GM19351 (cell line): Measurements from ENCODE around the gene TMEM191B.
"Not testable (repeated sequence)": the region's sequence is repeated elsewhere in the genome, so short reads cannot be mapped to it uniquely, and the experiment has no call there.

ENCODE experiments used
- ATAC-seq: cut with Tn5 transposase; IDR thresholded peaks from one replicate; pipeline ENCODE4 v1.9.1; 2021; ENCODE audit warnings: mild to moderate bottlenecking, moderate library complexity; ENCODE audit not compliant: unreplicated experiment

Gene TMEM191B

DNA sequence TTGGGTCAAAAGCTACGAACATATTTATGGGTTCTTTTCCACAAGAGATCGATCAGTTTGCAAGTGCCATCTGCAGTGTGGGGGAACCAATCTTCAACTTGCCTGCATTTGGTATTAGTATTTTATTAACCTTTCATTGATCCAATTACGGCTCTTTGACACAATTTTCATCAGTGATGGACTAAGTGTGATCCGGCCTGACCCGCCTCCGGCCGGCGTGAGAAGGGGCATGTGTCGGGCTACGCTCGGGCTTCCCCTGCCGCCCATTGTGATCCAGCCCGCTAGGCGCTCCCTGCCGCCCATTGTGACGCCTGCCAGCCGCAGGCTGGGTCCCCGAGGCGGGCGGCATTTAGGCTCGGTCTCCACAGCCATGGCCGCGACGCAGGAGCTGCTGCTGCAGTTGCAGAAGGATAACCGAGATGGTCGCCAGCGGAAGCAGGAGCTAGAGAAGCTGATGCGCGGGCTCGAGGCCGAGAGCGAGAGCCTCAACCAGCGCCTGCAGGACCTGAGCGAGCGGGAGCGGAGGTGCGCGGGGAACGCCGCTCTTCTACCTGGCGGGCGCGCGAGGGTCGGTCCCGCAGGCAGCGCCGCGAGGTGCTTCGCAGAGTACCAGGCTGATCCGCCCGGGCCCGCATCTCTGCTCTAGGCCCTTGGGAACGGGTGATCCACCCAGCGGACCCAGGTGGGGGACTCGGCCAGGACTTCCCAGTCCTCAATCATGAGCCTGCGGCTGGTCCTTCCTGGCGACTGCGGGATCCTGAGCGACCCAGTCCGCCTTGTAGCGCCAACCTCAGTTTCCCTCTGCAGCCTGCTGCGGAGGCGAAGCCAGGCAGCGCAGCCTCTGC lies at the start of gene TMEM191B:
Gene TMEM191B (plus strand): TSS at position 51 of the 845 bp plus-strand sequence. CDS start 179 bp downstream, at position 230.
- peak; percentile 12 for ATAC-seq

DNA sequence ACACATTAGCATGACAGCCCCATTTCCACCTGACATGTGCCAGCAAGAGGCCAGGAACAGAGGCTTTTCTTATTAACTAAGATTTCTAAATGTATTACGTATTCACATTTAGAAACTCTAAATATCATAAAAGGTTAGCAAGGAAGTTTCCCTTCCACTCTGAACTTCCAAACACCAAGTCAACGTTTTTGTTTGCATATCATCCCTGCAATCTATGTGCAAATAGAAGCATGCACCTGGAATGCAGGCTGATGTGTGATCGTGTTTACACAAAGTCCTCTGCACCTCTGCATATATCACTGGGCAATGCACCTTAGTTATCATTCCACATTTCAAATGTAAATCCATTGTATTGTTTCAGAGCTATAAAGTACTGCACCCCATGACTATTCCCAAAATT lies 31.4 kb upstream of the TMEM191B start:
- not testable (repeated sequence) for ATAC-seq

DNA sequence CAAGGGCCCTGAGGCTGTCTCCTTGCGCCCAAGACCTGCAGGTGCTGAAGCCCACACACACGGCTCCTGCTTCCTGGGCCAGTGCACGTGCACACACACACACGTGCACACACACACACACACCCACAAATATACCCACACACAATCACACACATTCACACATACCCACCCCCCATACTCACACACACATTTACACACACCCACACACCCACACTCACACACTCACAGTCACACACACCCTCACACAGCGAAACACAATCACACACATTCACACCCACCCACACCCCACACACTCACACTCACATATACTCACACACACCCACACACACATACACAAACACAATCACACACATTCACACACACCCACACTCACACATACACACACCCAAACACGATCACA lies 16.3 kb upstream of the TMEM191B start:
- not testable (repeated sequence) for ATAC-seq

DNA sequence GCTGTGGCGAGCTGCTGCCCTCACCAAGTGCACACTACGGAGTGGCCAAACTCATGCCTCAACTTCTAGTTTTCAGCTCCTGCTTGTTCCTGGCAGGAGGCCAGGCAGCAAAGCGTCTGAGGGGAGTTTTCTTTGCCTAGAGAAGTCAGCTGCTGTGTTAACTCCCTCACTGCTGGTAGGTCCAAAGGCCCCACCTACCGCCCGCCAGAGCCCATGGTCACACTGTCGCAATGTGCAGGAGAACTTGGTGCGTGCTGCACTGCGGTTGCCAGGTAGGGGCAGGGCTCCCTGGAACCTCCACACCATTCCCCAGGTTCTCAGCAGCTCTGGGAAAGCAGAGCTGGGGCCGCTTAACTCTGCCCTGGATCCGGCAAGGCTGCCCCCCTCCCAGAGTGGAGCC lies 15.2 kb upstream of the TMEM191B start:
- not testable (repeated sequence) for ATAC-seq

DNA sequence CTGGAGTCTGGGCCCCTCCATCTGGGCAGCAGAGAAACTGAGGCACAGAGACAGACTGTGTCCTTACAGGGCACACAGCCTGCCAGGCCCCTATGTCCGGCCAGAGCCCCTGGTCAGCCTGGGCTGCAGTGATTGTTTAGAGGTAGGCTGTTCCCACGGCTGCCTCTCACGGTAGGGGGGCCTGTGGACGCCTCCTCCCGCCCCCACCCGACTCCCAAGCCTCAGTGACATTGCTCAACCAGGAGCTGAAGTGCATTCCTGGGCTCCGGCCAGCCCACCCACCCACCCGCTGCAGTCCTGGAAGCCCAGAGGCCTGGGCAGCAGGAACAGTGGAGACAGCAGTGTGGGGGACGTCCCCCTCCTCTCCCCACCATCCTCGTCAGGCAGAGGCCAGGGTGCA lies 14.1 kb upstream of the TMEM191B start:
- not testable (repeated sequence) for ATAC-seq

DNA sequence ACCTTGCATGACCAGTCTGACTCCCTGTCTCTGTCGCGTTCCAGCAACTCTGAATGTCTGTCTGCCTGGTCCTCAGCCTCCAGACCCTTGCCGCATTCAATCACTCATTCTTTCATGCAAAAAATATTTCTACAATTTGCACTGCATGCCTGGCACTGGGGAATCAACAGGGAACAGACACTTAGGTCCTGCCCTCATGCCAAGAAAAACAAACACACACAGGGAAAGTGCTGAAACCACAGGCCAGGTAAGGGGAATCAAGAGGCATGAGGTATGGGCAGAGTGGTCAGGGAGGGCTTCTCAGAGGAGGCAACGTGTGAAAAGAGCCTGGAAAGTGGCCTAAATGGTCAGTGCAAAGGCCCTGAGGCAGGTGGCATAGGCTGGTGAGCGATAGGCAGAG lies 9.5 kb upstream of the TMEM191B start, which contains the start of gene GGTLC3:
Gene GGTLC3 (minus strand): TSS at position 101 of the 400 bp plus-strand sequence. CDS start 264 bp downstream, outside the sequence.
- not testable (repeated sequence) for ATAC-seq

DNA sequence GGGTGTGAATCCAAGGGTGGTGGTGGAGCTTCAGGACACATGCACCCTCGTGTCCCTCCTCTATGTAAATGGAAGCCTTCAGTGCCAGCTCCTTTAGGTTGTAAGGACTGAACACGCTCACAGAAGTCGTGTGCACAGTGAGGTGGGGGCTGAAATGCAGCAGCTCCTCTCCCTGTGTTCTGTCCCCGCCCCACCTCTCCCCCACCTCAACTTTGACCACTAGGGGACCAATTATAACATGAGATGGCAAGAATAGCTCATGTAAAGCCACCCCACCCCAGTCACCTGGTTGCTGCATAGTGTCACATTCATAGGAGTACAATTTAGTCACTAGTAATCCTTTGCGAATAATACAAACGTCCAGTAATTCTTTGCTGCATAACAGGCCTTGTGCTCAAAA lies 4.8 kb upstream of the TMEM191B start:
- ATAC-seq = not testable (repeated sequence)

DNA sequence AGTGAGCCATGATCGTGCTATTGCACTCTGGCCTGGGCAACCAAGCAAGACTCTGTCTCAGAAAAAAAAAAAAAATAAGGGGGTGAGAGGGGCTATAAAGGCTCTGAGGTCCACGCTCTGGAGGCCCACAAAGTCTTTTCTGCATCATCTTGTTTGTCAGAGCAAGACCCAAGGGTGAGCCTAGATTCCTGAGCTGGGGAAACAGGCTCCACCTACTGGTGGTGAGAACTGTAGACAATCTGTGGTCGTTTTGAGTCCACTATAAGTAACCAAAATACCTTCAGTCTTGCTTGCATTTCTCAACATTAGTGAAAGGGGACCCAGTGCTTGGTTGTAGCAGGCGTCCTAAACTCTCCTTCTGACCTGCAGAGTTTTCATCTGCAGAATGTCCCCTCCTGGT lies 4.3 kb upstream of the TMEM191B start:
- not testable (repeated sequence) for ATAC-seq

DNA sequence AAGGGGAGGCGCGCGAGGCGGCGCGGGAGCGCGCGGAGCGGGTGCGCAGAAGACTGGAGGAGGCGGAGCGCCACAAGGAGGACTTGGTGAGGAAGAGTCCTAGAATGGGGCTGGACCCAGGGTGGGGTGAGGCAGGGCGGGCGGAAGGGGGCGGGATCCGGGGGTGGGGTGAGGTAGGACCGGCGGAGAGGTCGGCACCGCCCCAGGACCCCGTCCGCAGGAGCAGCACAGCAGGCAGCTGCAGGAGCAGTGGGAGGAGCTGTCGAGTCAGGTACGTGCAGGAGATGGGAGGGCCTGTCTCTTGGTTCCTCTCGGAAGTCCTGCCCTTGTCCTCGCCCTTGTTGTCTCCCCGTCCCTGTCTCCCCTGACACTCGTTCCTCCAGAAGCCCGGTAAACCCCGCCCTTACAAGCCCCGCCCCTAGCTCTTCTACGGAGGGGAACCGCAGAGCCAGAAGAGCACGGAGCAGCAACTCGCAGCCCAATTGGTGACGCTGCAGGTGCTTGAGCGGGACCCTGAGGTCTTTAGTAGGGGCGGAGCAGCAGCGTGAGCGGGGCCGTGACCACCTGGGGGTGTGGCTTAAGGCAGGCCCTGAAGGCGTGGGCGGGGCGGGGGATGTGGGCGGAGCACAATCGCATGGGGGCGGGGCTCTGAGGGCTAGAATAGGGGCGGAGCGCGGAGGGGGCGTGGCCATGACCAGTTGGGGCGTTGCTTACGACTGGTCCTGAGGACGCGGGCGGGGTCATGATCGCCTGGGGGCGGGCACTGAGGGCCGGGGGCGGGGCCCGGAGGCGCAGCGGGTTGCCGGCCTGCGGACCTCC lies 1.2 kb downstream of the TMEM191B start:
- peak; percentile 62 for ATAC-seq

DNA sequence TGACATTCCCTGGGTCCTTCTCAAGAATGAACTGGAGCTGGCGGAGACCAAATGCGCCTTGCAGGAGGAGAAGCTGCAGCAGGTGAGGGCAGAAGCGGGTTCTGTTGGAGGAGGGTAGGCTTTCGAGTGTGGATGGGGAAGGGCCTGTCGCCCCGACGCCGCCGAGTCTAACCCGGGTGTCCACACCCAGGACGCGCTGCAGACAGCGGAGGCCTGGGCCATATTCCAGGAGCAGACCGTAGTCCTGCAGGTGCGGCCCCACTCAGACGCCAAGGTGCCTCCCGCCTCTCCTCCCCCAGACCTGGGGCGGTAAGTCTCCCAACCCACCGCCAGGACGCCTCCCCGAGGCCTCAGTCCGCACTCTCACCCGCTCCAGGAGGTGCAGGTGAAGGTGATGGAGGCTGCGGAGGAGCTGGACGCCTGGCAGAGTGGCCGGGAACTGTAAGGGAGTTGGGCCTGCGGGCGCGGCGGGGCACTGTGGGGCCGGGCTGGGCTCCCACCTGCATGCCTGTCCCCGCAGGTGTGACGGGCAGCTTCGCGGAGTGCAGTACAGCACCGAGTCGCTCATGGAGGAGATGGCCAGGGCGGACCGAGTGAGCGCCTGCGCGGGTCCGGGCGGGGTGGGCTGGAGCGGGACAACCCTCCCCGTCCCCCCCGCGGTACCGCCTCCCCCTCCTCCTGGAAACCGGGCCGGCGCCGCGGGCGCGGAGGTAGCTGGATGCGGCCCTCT lies 2.0 kb downstream of the TMEM191B start:
- peak; percentile 22 for ATAC-seq

DNA sequence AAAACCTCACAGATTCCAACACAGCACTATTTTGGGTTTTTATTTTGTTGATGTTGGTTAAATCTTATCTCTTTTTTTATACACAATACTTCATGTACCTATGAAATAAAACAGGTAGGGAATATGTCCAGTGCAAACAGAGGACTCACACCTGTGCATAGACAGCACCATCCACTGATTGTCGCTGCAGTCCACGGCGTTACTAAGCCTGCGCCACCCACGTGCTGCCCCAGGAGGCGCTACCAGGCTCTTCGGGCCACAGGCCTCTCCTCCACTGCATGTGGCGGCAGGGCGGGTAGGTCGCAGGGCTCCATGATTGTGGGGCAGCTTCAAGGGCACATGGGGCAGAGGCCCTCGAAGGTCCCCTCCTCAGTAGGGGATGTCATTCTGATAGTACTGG lies 6.0 kb downstream of the TMEM191B start:
- not testable (repeated sequence) for ATAC-seq

DNA sequence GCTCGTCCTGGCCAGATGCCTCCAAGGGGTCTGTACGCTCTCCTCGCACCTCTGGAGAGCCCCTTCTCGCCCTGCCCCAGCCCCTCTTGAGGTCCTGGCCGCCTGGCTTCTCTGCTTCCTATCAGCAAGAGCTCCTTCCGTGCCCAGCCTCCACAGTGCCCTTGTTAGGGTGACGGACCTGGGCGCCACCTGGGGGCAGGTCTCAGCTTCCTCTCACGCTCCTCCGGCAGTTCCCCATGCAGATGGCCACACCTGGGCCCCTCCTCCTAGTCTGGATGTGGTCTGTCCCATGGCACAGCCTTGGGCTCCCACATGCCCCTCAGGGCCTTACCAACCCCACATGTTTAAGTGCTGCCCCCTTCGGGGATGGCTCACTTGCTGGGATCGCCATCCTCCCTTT lies 6.7 kb downstream of the TMEM191B start:
- ATAC-seq = not testable (repeated sequence)

DNA sequence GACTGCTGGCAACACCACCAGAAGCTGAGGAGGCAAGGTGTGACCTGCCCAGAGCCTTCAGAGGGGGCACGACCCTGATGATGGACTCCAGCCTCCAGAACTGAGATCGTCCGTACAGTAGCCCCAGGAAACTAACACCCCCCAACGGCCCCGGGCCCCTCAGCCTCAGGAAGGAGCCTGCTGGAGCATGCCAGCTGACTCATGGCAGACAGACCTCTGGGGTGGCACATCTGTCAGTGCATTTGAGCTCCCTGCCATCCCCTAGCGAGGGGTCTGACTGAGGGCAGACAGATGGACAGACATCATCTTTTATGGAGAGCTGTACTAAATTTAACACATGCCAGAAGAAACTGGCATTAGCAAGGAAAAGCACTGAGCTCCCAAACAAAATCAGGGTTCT lies 12.4 kb downstream of the TMEM191B start:
- ATAC-seq = not testable (repeated sequence)

DNA sequence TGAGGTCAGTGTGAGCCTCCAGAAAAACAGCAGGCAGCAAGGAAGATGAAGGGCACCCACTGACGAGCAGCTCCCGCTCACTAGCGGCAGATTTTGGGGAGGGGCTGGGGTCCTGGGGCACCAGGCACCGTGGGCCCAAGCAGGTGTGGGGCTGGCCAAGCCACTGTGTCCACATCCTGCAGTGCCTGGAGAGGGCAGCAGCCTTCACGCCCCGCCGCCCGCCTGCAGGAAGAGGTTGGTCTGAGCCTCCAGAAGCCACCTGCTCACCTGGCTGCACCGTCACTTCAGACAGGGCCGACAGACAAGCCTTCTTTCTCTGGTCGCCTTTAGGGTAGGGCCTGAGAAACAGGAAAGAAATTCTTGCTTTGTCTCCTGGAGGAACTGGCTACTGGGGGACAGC lies 15.8 kb downstream of the TMEM191B start:
- not testable (repeated sequence) for ATAC-seq

DNA sequence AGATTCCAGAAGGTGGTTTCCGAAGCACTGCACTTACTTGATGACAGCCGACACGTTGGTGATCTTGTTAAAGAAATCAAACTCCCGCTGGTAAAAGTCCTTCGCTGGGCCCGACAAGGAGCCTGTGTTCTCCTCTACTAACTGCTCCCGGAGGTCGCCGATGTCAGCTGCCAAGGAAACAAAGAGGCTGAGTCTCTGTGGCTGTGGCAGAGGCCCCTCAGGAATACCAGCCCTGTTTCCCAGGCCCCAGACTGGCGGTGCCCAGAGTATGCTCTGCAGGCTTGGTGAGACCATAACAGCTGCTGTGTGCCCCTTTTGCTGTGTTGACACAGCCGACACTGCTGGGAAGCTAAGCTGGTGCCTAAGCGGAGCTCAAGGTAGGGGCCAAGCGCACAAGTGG lies 17.0 kb downstream of the TMEM191B start:
- ATAC-seq = not testable (repeated sequence)

DNA sequence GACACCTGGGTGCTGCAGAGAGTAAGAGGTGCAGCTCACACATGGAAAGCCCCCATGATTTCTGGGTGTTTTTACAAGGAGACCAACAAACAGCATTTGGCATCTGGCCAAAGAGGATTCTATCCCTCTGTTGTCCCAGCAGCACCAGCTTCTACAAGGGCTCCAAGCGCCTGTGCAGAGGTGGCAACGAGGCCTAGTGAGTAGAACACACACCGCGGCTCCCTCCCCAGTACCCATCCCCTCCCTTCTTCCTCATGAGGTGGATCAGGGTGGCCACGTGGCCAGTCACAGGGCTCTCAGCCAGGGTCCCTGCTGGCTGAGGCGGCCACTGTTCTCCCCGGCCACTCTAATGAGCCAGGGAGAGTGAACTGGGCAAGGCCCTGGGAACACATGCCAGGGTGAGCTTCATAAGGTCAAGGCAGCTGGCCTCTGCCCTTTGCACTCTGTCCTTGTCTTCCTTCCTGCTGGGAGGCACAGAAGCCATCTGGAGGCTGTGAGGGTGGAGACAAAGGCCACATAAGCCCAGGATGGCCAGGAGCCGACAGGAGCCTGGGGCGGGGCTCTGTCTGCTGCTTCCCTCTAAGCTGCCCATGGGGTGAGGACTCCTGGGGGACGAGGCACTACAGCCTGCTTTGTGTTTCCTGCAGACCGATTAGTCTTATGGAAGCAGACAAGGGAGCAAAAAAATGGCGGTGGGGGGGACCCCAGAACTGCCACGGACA lies 22.0 kb downstream of the TMEM191B start:
- ATAC-seq = not testable (repeated sequence)

DNA sequence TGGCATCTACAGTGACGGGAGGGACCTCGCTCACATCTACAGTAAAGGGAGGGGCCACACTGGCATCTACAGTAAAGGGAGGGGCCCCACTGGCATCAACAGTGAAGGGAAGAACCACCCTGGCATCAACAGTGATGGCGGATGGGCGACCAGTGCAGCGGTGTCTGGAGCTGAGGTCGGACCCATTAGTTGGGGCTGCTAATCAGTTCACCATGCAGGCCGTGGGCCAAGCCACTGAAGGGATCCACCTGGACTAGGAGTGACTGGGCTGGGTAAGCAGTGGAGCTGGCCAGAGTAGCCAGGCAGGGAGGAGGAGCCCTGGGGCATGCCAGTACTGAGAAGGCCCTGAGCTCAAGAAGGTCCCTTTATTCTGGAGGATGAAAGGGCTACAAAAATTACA lies 23.4 kb downstream of the TMEM191B start:
- ATAC-seq = not testable (repeated sequence)

DNA sequence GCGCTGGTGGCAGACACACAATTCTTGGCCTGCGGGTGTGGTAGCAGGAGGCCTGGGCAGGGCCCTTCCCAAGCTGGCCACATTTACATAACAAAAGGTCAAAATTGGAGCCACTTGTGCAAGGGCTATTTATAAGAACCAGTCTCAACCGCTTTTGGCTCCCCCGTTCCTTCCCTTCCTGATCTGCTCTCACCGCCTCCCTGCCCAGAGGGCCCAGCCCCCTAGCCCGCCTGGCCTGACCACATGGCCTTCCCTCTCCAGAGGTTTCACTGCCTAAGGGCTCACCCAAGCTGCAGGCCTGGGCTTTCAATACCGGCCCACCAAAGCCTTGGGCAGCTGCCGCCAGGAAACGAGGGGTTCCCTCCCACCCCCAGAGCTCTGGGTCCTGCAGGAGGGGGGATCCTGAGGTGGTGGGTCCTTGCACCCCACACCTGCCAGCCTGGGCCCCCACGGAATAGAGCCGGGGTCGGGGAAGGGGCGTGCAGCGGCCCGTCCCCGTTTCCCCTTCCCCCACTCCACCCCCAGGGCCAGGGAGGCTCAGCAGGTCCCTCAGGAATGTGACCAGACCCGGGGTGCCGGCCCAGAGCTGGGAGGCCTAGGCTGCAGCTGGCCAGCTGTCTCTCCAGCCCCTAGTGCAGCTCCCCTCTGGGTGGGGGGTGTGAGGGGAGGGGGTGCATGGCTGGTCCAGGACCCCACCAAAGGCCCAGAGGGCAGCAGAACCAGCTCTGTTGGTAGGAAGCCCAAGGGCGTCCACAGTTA lies 25.4 kb downstream of the TMEM191B start:
- ATAC-seq = not testable (repeated sequence)
